ENCODE measurements around the gene IP6K1.
"Not testable (repeated sequence)": the region's sequence is repeated elsewhere in the genome, so short reads cannot be mapped to it uniquely, and the experiment has no call there.

Gene IP6K1

GRCh38 chr3:49781415-49782199 lies 4.7 kb downstream of the IP6K1 start:
- 88 to 94% methylated on average over 4 to 5 of the region's 5 CpGs for WGBS, 2 experiments
- no peaks in the 10 kb centered on the region for H3K9me3 ChIP-seq (ENCODE audit: control insufficient read depth, low read length)
- H3K4me1 ChIP-seq (ENCODE audit: control insufficient read depth, insufficient read depth, low read length) = peaks cover 10% of the 10 kb centered on the region
- H3K4me3 ChIP-seq (ENCODE audit: insufficient read depth, low read depth, low read length) = no peak overlapping the region
- no peaks in the 10 kb centered on the region for H3K36me3 ChIP-seq (ENCODE audit: control insufficient read depth, insufficient read depth, low read length)
- no peaks in the 10 kb centered on the region for H3K27me3 ChIP-seq (ENCODE audit: control insufficient read depth, insufficient read depth, low read length, poor library complexity, severe bottlenecking)
- H3K27ac ChIP-seq (ENCODE audit: insufficient read depth, low read depth, low read length, poor library complexity, severe bottlenecking) = no peak overlapping the region

DNA sequence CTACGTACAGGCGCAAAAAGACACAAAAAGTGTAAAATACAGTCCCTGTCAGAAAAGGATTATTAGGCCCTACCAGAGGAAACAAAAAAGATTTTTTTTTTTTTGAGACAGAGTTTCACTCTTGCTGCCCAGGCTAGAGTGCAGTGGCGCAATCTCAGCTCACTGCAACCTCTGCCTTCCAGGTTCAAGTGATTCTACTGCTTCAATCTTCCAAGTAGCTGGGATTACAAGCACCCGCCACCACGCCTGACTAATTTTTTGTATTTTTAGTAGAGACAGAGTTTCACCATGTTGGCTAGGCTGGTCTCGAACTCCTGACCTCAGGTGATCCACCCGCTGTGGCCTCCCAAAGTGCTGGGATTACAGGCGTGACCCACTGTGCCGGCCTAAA lies 5.4 kb downstream of the IP6K1 start:
- H3K27ac ChIP-seq (ENCODE audit: insufficient read depth, low read depth, low read length, poor library complexity, severe bottlenecking) = peak overlapping the region; percentile 50
- not testable (repeated sequence) for H3K36me3 ChIP-seq (ENCODE audit: control insufficient read depth, insufficient read depth, low read length); H3K4me3 ChIP-seq (ENCODE audit: insufficient read depth, low read depth, low read length); H3K9me3 ChIP-seq (ENCODE audit: control insufficient read depth, low read length); H3K27me3 ChIP-seq (ENCODE audit: control insufficient read depth, insufficient read depth, low read length, poor library complexity, severe bottlenecking); H3K4me1 ChIP-seq (ENCODE audit: control insufficient read depth, insufficient read depth, low read length)
- 88 to 95% methylated on average over 9 of the region's 9 CpGs for WGBS, 2 experiments

GRCh38 chr3:49780080-49780974 lies 6.0 kb downstream of the IP6K1 start:
- 89 to 98% methylated on average over 3 to 4 of the region's 4 CpGs for WGBS, 2 experiments
- Histone ChIP-seq H3K4me3 (ENCODE audit: insufficient read depth, low read depth, low read length) (no peak overlapping the region), H3K4me1 (ENCODE audit: control insufficient read depth, insufficient read depth, low read length) (peaks cover 10% of the 10 kb centered on the region), H3K27ac (ENCODE audit: insufficient read depth, low read depth, low read length, poor library complexity, severe bottlenecking) (peak overlapping the region; percentile 50), H3K36me3 (ENCODE audit: control insufficient read depth, insufficient read depth, low read length) (no peaks in the 10 kb centered on the region), H3K27me3 (ENCODE audit: control insufficient read depth, insufficient read depth, low read length, poor library complexity, severe bottlenecking) (no peaks in the 10 kb centered on the region), H3K9me3 (ENCODE audit: control insufficient read depth, low read length) (no peaks in the 10 kb centered on the region)

DNA sequence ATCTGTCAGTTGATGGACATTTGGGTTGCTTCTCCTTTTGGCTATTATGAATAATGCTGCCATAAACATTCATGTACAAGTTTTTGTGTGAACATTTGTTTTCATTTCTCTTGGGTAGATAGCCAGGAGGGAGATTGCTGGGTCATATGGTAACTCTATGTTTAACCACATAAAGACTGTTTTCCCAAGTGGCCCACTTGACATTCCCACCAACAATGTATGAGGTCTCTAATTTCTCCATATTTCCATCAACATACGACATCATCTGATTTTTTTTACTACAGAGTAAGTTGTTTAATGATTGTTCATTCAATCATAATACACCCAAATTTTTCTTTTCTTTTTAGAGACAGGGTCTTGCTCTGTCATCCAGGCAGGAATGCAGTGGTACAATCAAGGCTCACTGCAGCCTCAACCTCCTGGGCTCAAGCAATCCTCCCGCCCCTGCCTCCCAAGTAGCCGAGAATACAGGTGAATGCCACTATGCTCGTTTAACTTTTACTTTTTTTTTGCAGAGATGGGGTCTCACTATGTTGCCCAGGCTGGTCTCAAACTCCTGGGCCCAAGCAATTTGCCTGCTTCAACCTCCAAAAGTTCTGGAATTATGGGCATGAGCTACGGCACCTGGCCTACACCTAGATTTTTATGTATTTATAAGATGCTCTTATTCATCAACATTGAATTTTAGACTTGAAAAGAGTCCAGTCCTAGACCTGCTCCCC lies 6.8 kb downstream of the IP6K1 start:
- Histone ChIP-seq H3K4me3 (ENCODE audit: insufficient read depth, low read depth, low read length) (no peak overlapping the region), H3K36me3 (ENCODE audit: control insufficient read depth, insufficient read depth, low read length) (no peaks in the 10 kb centered on the region), H3K27ac (ENCODE audit: insufficient read depth, low read depth, low read length, poor library complexity, severe bottlenecking) (no peak overlapping the region), H3K4me1 (ENCODE audit: control insufficient read depth, insufficient read depth, low read length) (peaks cover 10% of the 10 kb centered on the region), H3K27me3 (ENCODE audit: control insufficient read depth, insufficient read depth, low read length, poor library complexity, severe bottlenecking) (no peaks in the 10 kb centered on the region), H3K9me3 (ENCODE audit: control insufficient read depth, low read length) (no peaks in the 10 kb centered on the region)
- WGBS, 2 experiments = 92 to 93% methylated on average over 4 to 5 of the region's 5 CpGs

DNA sequence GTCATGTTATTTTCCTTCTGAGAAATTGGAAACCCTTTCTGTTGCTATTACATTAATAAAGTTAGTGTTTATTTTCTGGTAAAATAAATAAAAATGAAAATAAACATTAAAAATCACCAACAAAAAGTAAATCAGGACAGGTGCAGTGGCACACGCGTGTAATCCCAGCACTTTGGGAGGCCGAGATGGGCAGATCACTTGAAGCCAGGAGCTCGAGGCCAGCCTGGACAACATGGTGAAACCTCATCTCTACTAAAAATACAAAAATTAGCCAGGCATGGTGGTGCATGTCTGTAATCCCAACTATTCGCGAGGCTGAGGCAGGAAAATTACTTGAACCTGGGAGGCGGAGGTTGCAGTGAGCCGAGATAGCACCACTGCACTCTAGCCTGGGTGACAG lies 10.2 kb downstream of the IP6K1 start:
- H3K27ac ChIP-seq (ENCODE audit: insufficient read depth, low read depth, low read length, poor library complexity, severe bottlenecking); H3K4me3 ChIP-seq (ENCODE audit: insufficient read depth, low read depth, low read length); H3K4me1 ChIP-seq (ENCODE audit: control insufficient read depth, insufficient read depth, low read length); H3K9me3 ChIP-seq (ENCODE audit: control insufficient read depth, low read length); H3K27me3 ChIP-seq (ENCODE audit: control insufficient read depth, insufficient read depth, low read length, poor library complexity, severe bottlenecking); H3K36me3 ChIP-seq (ENCODE audit: control insufficient read depth, insufficient read depth, low read length): not testable (repeated sequence)
- WGBS, 2 experiments = 92 to 94% methylated on average over 8 of the region's 8 CpGs

- WGBS, 2 experiments = 77 to 82% methylated on average over 3 of the region's 3 CpGs
- Histone ChIP-seq H3K36me3 (ENCODE audit: control insufficient read depth, insufficient read depth, low read length) (no peaks in the 10 kb centered on the region), H3K4me3 (ENCODE audit: insufficient read depth, low read depth, low read length) (no peak overlapping the region), H3K27ac (ENCODE audit: insufficient read depth, low read depth, low read length, poor library complexity, severe bottlenecking) (no peak overlapping the region), H3K27me3 (ENCODE audit: control insufficient read depth, insufficient read depth, low read length, poor library complexity, severe bottlenecking) (no peaks in the 10 kb centered on the region), H3K9me3 (ENCODE audit: control insufficient read depth, low read length) (no peaks in the 10 kb centered on the region), H3K4me1 (ENCODE audit: control insufficient read depth, insufficient read depth, low read length) (peaks cover 3% of the 10 kb centered on the region)
These were observed 10.8 kb downstream of the IP6K1 start for GRCh38 chr3:49775538-49775937.

DNA sequence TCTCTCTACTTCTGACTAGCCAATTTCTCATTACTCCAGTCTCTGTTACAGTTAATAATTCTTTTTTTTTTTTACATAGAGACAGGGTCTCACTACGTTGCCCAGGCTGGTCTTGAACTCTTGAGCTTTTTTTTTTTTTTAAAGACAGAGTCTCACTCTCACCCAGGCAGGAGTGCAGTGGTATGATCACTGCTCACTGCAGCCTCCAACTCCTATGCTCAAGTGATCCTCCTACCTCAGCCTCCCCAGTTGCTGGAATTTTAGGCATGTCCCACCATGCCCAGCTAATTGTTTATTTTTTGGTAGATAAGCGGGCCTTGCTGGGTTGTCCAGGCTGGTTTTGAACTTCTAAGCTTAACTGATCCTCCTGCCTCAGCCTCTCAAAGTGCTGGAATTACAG lies 13.6 kb downstream of the IP6K1 start:
- no peaks in the 10 kb centered on the region for H3K36me3 ChIP-seq (ENCODE audit: control insufficient read depth, insufficient read depth, low read length)
- H3K4me1 ChIP-seq (ENCODE audit: control insufficient read depth, insufficient read depth, low read length) = no peaks in the 10 kb centered on the region
- H3K27me3 ChIP-seq (ENCODE audit: control insufficient read depth, insufficient read depth, low read length, poor library complexity, severe bottlenecking) = no peaks in the 10 kb centered on the region
- H3K9me3 ChIP-seq (ENCODE audit: control insufficient read depth, low read length) = no peaks in the 10 kb centered on the region
- H3K27ac ChIP-seq (ENCODE audit: insufficient read depth, low read depth, low read length, poor library complexity, severe bottlenecking) = no peak overlapping the region
- WGBS, 2 experiments = 95 to 96% methylated on average over 2 of the region's 2 CpGs
- H3K4me3 ChIP-seq (ENCODE audit: insufficient read depth, low read depth, low read length) = no peak overlapping the region

DNA sequence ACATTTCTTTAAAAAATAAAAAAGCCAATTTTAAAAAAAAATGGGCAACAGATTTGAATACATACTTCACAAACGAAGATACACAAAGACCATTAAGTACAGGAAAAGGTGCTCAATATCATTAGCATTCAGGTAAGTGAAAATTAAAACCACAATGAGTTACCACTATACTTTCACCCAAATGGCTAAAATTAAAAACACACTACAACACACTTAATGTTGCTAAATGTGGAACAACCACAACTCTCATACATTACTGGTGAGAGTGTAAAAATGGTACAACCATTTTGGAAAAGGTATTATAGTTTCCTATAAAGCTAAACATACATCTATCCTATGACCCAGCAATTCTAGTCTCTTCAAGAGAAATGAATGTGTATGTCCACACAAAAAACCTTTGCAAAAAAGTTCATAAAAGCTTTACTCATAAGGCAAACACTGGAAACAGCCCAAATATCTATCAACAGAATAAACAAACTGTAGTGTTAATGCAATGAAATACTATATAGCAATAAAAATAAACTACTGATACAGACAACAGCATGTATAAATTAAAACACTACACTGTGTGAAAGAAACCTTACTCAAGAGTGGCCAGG lies 14.9 kb downstream of the IP6K1 start:
- H3K4me3 ChIP-seq (ENCODE audit: insufficient read depth, low read depth, low read length) = no peak overlapping the region
- WGBS, 2 experiments = 96 to 100% methylated on average over 1 of the region's 1 CpG
- no peaks in the 10 kb centered on the region for H3K4me1 ChIP-seq (ENCODE audit: control insufficient read depth, insufficient read depth, low read length)
- H3K27ac ChIP-seq (ENCODE audit: insufficient read depth, low read depth, low read length, poor library complexity, severe bottlenecking) = no peak overlapping the region
- H3K9me3 ChIP-seq (ENCODE audit: control insufficient read depth, low read length) = no peaks in the 10 kb centered on the region
- H3K36me3 ChIP-seq (ENCODE audit: control insufficient read depth, insufficient read depth, low read length) = no peaks in the 10 kb centered on the region
- no peaks in the 10 kb centered on the region for H3K27me3 ChIP-seq (ENCODE audit: control insufficient read depth, insufficient read depth, low read length, poor library complexity, severe bottlenecking)

GRCh38 chr3:49769926-49770325 lies 16.4 kb downstream of the IP6K1 start:
- no peaks in the 10 kb centered on the region for H3K4me1 ChIP-seq (ENCODE audit: control insufficient read depth, insufficient read depth, low read length)
- H3K27ac ChIP-seq (ENCODE audit: insufficient read depth, low read depth, low read length, poor library complexity, severe bottlenecking) = no peak overlapping the region
- H3K36me3 ChIP-seq (ENCODE audit: control insufficient read depth, insufficient read depth, low read length) = no peaks in the 10 kb centered on the region
- H3K9me3 ChIP-seq (ENCODE audit: control insufficient read depth, low read length) = no peaks in the 10 kb centered on the region
- H3K4me3 ChIP-seq (ENCODE audit: insufficient read depth, low read depth, low read length) = no peak overlapping the region
- no peaks in the 10 kb centered on the region for H3K27me3 ChIP-seq (ENCODE audit: control insufficient read depth, insufficient read depth, low read length, poor library complexity, severe bottlenecking)
